ENCODE data around the gene RTN4R. TPM values are rescaled to one million over a fixed set of nuclear protein-coding genes. Genes with fewer than 3 reads are reported as not detected.

Gene RTN4R
- total RNA-seq: 18.4 and 30.8 TPM in 2 replicates

GRCh38 chr22:20268279-20269012, at the start of gene RTN4R:
TSS of gene RTN4R (minus strand) at chr22:20268318. CDS start at chr22:20268092, 226 bp downstream.

Other genes with a start within 250 kb of the RTN4R start
- 16.3 and 18.7 TPM in 2 replicates for gene TANGO2, start 247.2 kb downstream of the RTN4R start, total RNA-seq
- gene DGCR8, start 188.1 kb downstream of the RTN4R start, total RNA-seq: 10.7 and 11.0 TPM in 2 replicates
- 421 and 961 TPM in 2 replicates for gene RANBP1, start 152.2 kb downstream of the RTN4R start, total RNA-seq
- gene TRMT2A, start 151.1 kb downstream of the RTN4R start, total RNA-seq: 28.1 and 35.6 TPM in 2 replicates
- 15.9 and 16.7 TPM in 2 replicates for gene ZDHHC8, start 136.5 kb downstream of the RTN4R start, total RNA-seq
- not detected in 2 replicates for gene CCDC188, start 117.3 kb downstream of the RTN4R start, total RNA-seq
- gene DGCR6L, start 51.7 kb upstream of the RTN4R start, total RNA-seq: 56.6 and 57.9 TPM in 2 replicates
- gene ZNF74, start 125.8 kb upstream of the RTN4R start, total RNA-seq: 11.0 and 18.9 TPM in 2 replicates
- 3.1 and 3.9 TPM in 2 replicates for gene SCARF2, start 169.5 kb upstream of the RTN4R start, total RNA-seq
- gene KLHL22, start 227.5 kb upstream of the RTN4R start, total RNA-seq: 9.1 and 15.9 TPM in 2 replicates
- gene MED15, start 239.3 kb upstream of the RTN4R start, total RNA-seq: 49.7 and 55.2 TPM in 2 replicates